HEK293 (cell line): ENCODE results near the gene BUD23.
A peak's percentile ranks its signal among the peaks of the same experiment; 100 is the strongest.

Source experiments
- BCL11B ChIP-seq: fragments of 450-650 bp; formaldehyde crosslinking; IDR thresholded peaks from 2 replicates; pipeline ENCODE4 v1.5.1; 2016; ENCODE audit warnings: low read depth, missing biosample characterization, missing genetic modification characterization
- GLIS1 ChIP-seq: fragments of 450-650 bp; formaldehyde crosslinking; IDR thresholded peaks from 2 replicates; pipeline ENCODE4 v1.5.1; 2016; ENCODE audit warnings: missing biosample characterization, missing genetic modification characterization
- KLF10 ChIP-seq: fragments of 450-650 bp; IDR thresholded peaks from 2 replicates; pipeline ENCODE4 v1.5.1; 2018; ENCODE audit warnings: missing biosample characterization, mild to moderate bottlenecking, missing genetic modification characterization
- MYNN ChIP-seq: fragments of 450-650 bp; formaldehyde crosslinking; IDR thresholded peaks from 2 replicates; pipeline ENCODE4 v1.5.1; 2016; ENCODE audit warnings: missing biosample characterization, missing genetic modification characterization, borderline replicate concordance
- ZBTB1 ChIP-seq: fragments of 450-650 bp; formaldehyde crosslinking; IDR thresholded peaks from 2 replicates; pipeline ENCODE4 v1.5.1; 2016; ENCODE audit warnings: missing biosample characterization, missing genetic modification characterization
- ZBTB21 ChIP-seq: fragments of 450-650 bp; formaldehyde crosslinking; IDR thresholded peaks from 2 replicates; pipeline ENCODE4 v1.5.1; 2017; ENCODE audit warnings: missing biosample characterization, missing genetic modification characterization
- ZFP41 ChIP-seq: fragments of 450-650 bp; formaldehyde crosslinking; IDR thresholded peaks from 2 replicates; pipeline ENCODE4 v1.5.1; 2016; ENCODE audit warnings: missing biosample characterization, missing genetic modification characterization, borderline replicate concordance
- ZNF112 ChIP-seq: fragments of 450-650 bp; formaldehyde crosslinking; IDR thresholded peaks from 2 replicates; pipeline ENCODE4 v1.5.0; 2017; ENCODE audit warnings: missing biosample characterization, missing genetic modification characterization
- ZNF140 ChIP-seq: fragments of 450-650 bp; formaldehyde crosslinking; IDR thresholded peaks from 2 replicates; pipeline ENCODE4 v1.5.1; 2016; ENCODE audit warnings: missing biosample characterization, missing genetic modification characterization
- ZNF157 ChIP-seq: fragments of 450-650 bp; formaldehyde crosslinking; IDR thresholded peaks from 2 replicates; pipeline ENCODE4 v1.5.1; 2016; ENCODE audit warnings: missing biosample characterization, missing genetic modification characterization
- ZNF707 ChIP-seq: fragments of 450-650 bp; formaldehyde crosslinking; IDR thresholded peaks from 2 replicates; pipeline ENCODE4 v1.5.1; 2016; ENCODE audit warnings: missing biosample characterization, missing genetic modification characterization
- ZNF843 ChIP-seq: fragments of 450-650 bp; formaldehyde crosslinking; IDR thresholded peaks from 2 replicates; pipeline ENCODE4 v1.5.1; 2016; ENCODE audit warnings: missing biosample characterization, missing genetic modification characterization
- ZSCAN30 ChIP-seq: fragments of 450-650 bp; IDR thresholded peaks from 2 replicates; pipeline ENCODE4 v1.5.1; 2018; ENCODE audit warnings: missing biosample characterization, mild to moderate bottlenecking, missing genetic modification characterization, moderate library complexity
- TF ChIP-seq, protein P1 (sequence below): fragments of 450-650 bp; formaldehyde crosslinking; IDR thresholded peaks from 2 replicates; pipeline ENCODE4 v1.5.1; 2017; ENCODE audit warnings: missing biosample characterization, missing genetic modification characterization
- TF ChIP-seq, protein P2 (sequence below): fragments of 450-650 bp; formaldehyde crosslinking; IDR thresholded peaks from 2 replicates; pipeline ENCODE4; 2016; ENCODE audit warnings: missing biosample characterization, missing genetic modification characterization
- TF ChIP-seq, protein P3 (sequence below): fragments of 450-650 bp; formaldehyde crosslinking; IDR thresholded peaks from 2 replicates; pipeline ENCODE4 v1.5.1; 2016; ENCODE audit warnings: missing biosample characterization, missing genetic modification characterization
- TF ChIP-seq, protein P4 (sequence below): fragments of 450-650 bp; formaldehyde crosslinking; IDR thresholded peaks from 2 replicates; pipeline ENCODE4 v1.5.1; 2016; ENCODE audit warnings: missing biosample characterization, missing genetic modification characterization, low read depth
- TF ChIP-seq, protein P5 (sequence below): fragments of 450-650 bp; formaldehyde crosslinking; IDR thresholded peaks from 2 replicates; pipeline ENCODE4 v1.5.1; 2016; ENCODE audit warnings: missing biosample characterization, missing genetic modification characterization
- TF ChIP-seq, protein P6 (sequence below): fragments of 450-650 bp; formaldehyde crosslinking; IDR thresholded peaks from 2 replicates; pipeline ENCODE4 v1.5.1; 2016; ENCODE audit warnings: missing biosample characterization, missing genetic modification characterization
- TF ChIP-seq, protein P7 (sequence below): sonication (generic); formaldehyde crosslinking; IDR thresholded peaks from 2 replicates; pipeline ENCODE4 v1.8.1; 2022; ENCODE audit warnings: mild to moderate bottlenecking, moderate library complexity, missing genetic modification reagents
- TF ChIP-seq, protein P8 (sequence below): fragments of 450-650 bp; formaldehyde crosslinking; IDR thresholded peaks from 2 replicates; pipeline ENCODE4 v1.5.1; 2016; ENCODE audit warnings: missing biosample characterization, missing genetic modification characterization

Gene BUD23

DNA sequence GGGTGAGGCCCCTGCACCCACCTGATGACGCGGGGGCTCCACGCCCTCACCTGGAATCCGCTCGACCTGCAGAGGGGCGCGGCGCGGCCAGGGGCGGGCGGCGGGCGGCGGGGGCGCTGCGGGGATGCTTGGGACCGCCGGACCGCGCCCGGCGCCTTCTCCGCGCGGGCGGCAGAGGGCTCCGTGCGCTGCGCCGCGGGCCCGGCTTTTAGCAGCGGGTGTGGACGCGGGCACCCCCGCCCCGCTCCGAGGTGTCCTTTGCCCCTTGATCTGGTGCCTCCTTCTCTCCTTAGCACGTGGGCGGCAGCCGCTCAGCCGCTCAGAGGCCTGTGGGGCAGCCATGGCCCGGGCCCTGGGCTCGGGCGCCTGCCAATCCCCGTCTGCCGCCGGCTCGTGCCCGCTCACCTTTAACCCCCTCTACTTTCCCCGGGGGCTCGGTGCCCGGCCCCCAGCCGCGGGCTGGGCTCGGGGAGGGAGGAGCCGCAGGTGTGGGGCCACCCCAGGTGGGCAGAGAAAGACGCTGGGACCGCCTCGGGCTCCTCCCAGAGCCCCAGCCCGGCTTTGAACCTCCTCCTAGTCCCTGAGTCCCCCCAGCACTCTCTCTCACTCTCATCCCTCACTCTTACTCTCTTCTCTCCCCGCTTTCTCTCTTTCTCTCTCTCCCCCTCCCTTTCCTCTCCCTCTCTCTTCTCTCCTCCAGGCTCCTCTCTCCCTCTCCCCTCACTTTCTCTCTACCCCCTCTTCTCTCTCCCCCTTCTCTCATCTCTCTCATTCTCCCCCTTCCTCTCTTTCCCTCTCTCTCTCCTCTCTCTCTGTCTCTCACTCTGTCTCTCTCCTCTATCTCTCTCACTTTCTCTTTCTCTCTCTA lies 35.4 kb upstream of the BUD23 start (continued):
- TF ChIP-seq ZNF157 (tag by site-specific recombination), result no peak
- TF ChIP-seq ZBTB1 (tag by site-specific recombination), result no peak
- 0 out of 2 replicates have a peak, but pooled peaks have one; percentile 23 for TF ChIP-seq BCL11B
- no peak for TF ChIP-seq ZNF112 (tag by site-specific recombination)
- no peak for TF ChIP-seq ZNF140 (tag by site-specific recombination)
- TF ChIP-seq, protein P1, sequence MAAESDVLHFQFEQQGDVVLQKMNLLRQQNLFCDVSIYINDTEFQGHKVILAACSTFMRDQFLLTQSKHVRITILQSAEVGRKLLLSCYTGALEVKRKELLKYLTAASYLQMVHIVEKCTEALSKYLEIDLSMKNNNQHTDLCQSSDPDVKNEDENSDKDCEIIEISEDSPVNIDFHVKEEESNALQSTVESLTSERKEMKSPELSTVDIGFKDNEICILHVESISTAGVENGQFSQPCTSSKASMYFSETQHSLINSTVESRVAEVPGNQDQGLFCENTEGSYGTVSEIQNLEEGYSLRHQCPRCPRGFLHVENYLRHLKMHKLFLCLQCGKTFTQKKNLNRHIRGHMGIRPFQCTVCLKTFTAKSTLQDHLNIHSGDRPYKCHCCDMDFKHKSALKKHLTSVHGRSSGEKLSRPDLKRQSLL, result no peak
- TF ChIP-seq ZNF707 (tag by site-specific recombination), result no peak
- TF ChIP-seq ZSCAN30 (tag by site-specific recombination), result no peak
- TF ChIP-seq, protein P2, sequence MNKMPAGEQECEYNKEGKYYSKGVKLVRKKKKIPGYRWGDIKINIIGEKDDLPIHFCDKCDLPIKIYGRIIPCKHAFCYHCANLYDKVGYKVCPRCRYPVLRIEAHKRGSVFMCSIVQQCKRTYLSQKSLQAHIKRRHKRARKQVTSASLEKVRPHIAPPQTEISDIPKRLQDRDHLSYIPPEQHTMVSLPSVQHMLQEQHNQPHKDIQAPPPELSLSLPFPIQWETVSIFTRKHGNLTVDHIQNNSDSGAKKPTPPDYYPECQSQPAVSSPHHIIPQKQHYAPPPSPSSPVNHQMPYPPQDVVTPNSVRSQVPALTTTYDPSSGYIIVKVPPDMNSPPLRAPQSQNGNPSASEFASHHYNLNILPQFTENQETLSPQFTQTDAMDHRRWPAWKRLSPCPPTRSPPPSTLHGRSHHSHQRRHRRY (tag by site-specific recombination), result no peak
- no peak for TF ChIP-seq ZFP41
- TF ChIP-seq, protein P3, sequence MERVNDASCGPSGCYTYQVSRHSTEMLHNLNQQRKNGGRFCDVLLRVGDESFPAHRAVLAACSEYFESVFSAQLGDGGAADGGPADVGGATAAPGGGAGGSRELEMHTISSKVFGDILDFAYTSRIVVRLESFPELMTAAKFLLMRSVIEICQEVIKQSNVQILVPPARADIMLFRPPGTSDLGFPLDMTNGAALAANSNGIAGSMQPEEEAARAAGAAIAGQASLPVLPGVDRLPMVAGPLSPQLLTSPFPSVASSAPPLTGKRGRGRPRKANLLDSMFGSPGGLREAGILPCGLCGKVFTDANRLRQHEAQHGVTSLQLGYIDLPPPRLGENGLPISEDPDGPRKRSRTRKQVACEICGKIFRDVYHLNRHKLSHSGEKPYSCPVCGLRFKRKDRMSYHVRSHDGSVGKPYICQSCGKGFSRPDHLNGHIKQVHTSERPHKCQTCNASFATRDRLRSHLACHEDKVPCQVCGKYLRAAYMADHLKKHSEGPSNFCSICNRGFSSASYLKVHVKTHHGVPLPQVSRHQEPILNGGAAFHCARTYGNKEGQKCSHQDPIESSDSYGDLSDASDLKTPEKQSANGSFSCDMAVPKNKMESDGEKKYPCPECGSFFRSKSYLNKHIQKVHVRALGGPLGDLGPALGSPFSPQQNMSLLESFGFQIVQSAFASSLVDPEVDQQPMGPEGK (tag by site-specific recombination), result peak; percentile 77
- TF ChIP-seq, protein P4, sequence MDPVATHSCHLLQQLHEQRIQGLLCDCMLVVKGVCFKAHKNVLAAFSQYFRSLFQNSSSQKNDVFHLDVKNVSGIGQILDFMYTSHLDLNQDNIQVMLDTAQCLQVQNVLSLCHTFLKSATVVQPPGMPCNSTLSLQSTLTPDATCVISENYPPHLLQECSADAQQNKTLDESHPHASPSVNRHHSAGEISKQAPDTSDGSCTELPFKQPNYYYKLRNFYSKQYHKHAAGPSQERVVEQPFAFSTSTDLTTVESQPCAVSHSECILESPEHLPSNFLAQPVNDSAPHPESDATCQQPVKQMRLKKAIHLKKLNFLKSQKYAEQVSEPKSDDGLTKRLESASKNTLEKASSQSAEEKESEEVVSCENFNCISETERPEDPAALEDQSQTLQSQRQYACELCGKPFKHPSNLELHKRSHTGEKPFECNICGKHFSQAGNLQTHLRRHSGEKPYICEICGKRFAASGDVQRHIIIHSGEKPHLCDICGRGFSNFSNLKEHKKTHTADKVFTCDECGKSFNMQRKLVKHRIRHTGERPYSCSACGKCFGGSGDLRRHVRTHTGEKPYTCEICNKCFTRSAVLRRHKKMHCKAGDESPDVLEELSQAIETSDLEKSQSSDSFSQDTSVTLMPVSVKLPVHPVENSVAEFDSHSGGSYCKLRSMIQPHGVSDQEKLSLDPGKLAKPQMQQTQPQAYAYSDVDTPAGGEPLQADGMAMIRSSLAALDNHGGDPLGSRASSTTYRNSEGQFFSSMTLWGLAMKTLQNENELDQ (tag by site-specific recombination), result no peak
- TF ChIP-seq, protein P5, sequence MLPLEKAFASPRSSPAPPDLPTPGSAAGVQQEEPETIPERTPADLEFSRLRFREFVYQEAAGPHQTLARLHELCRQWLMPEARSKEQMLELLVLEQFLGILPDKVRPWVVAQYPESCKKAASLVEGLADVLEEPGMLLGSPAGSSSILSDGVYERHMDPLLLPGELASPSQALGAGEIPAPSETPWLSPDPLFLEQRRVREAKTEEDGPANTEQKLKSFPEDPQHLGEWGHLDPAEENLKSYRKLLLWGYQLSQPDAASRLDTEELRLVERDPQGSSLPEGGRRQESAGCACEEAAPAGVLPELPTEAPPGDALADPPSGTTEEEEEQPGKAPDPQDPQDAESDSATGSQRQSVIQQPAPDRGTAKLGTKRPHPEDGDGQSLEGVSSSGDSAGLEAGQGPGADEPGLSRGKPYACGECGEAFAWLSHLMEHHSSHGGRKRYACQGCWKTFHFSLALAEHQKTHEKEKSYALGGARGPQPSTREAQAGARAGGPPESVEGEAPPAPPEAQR (tag by site-specific recombination), result no peak
- TF ChIP-seq ZBTB21 (tag by site-specific recombination), result no peak
- TF ChIP-seq, protein P6, sequence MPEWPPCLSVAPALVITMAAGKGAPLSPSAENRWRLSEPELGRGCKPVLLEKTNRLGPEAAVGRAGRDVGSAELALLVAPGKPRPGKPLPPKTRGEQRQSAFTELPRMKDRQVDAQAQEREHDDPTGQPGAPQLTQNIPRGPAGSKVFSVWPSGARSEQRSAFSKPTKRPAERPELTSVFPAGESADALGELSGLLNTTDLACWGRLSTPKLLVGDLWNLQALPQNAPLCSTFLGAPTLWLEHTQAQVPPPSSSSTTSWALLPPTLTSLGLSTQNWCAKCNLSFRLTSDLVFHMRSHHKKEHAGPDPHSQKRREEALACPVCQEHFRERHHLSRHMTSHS (tag by site-specific recombination), result no peak
- no peak for TF ChIP-seq ZNF843
- TF ChIP-seq GLIS1 (tag by site-specific recombination), result peak; percentile 81
- TF ChIP-seq MYNN (tag by site-specific recombination), result no peak
- TF ChIP-seq, protein P7, sequence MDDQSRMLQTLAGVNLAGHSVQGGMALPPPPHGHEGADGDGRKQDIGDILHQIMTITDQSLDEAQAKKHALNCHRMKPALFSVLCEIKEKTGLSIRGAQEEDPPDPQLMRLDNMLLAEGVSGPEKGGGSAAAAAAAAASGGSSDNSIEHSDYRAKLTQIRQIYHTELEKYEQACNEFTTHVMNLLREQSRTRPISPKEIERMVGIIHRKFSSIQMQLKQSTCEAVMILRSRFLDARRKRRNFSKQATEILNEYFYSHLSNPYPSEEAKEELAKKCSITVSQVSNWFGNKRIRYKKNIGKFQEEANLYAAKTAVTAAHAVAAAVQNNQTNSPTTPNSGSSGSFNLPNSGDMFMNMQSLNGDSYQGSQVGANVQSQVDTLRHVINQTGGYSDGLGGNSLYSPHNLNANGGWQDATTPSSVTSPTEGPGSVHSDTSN (CRISPR knock-in tag), result no peak
- TF ChIP-seq KLF10 (tag by site-specific recombination), result no peak
- TF ChIP-seq, protein P8, sequence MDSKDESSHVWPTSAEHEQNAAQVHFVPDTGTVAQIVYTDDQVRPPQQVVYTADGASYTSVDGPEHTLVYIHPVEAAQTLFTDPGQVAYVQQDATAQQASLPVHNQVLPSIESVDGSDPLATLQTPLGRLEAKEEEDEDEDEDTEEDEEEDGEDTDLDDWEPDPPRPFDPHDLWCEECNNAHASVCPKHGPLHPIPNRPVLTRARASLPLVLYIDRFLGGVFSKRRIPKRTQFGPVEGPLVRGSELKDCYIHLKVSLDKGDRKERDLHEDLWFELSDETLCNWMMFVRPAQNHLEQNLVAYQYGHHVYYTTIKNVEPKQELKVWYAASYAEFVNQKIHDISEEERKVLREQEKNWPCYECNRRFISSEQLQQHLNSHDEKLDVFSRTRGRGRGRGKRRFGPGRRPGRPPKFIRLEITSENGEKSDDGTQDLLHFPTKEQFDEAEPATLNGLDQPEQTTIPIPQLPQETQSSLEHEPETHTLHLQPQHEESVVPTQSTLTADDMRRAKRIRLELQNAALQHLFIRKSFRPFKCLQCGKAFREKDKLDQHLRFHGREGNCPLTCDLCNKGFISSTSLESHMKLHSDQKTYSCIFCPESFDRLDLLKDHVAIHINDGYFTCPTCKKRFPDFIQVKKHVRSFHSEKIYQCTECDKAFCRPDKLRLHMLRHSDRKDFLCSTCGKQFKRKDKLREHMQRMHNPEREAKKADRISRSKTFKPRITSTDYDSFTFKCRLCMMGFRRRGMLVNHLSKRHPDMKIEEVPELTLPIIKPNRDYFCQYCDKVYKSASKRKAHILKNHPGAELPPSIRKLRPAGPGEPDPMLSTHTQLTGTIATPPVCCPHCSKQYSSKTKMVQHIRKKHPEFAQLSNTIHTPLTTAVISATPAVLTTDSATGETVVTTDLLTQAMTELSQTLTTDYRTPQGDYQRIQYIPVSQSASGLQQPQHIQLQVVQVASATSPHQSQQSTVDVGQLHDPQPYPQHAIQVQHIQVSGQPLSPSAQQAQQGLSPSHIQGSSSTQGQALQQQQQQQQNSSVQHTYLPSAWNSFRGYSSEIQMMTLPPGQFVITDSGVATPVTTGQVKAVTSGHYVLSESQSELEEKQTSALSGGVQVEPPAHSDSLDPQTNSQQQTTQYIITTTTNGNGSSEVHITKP (tag by site-specific recombination), result no peak
